Natural killer cell (primary cell): Measurements from ENCODE around the gene BMF. TPM values are rescaled to one million over a fixed set of nuclear protein-coding genes. Genes with fewer than 3 reads are reported as not detected.

Experiments used
- ATAC-seq, 3 donors: fragments of 150-1000 bp in 2 of 3; fragments of 200-7000 bp in 1 of 3; cut with Tn5 transposase; 1 replicate in 1 of 3; 2 replicates in 2 of 3; pipeline ENCODE4 v1.10.0; 2021; ENCODE audit warnings: mild to moderate bottlenecking in 2 of 3, moderate library complexity in 2 of 3
- DNase-seq, 2 donors: peaks; one replicate each; pipeline versions ENCODE4 v3.0.0 to v3.0.0-alpha.2; 2013 to 2021; ENCODE audit warnings: mixed read lengths in 1 of 2
- H3K27ac ChIP-seq: one replicate; pipeline ENCODE4 v1.5.1; 2013; ENCODE audit warnings: mild to moderate bottlenecking, low read length
- H3K27me3 ChIP-seq: one replicate; pipeline ENCODE4 v1.6.1; 2013; ENCODE audit warnings: low read length; ENCODE audit not compliant: control insufficient read depth, insufficient read depth
- H3K36me3 ChIP-seq: one replicate; pipeline ENCODE4 v1.6.1; 2013; ENCODE audit warnings: low read length; ENCODE audit not compliant: control insufficient read depth, insufficient read depth
- H3K4me1 ChIP-seq: one replicate; pipeline ENCODE4 v1.6.1; 2013; ENCODE audit warnings: low read length; ENCODE audit not compliant: control insufficient read depth, insufficient read depth
- H3K4me3 ChIP-seq: one replicate; pipeline ENCODE4 v1.5.1; 2013; ENCODE audit warnings: low read length
- H3K9me3 ChIP-seq: one replicate; pipeline ENCODE4 v1.6.1; 2013; ENCODE audit warnings: low read length; ENCODE audit not compliant: control insufficient read depth, insufficient read depth
- H3K27ac Mint-ChIP-seq, 2 donors: one replicate each; pipeline ENCODE4 v1.8.0; 2022; ENCODE audit warnings: mild to moderate bottlenecking in 2 of 2, mixed read lengths in 2 of 2, moderate library complexity in 1 of 2
- H3K27me3 Mint-ChIP-seq, 2 donors: one replicate each; pipeline ENCODE4 v1.8.0; 2022; ENCODE audit warnings: low read depth in 2 of 2, mixed read lengths in 2 of 2
- H3K36me3 Mint-ChIP-seq: one replicate; pipeline ENCODE4 v1.8.0; 2022; ENCODE audit warnings: mixed read lengths
- H3K4me1 Mint-ChIP-seq, 2 donors: one replicate each; pipeline ENCODE4 v1.8.0; 2022; ENCODE audit warnings: mixed read lengths in 2 of 2
- H3K4me3 Mint-ChIP-seq: one replicate; pipeline ENCODE4 v1.8.0; 2022; ENCODE audit warnings: mild to moderate bottlenecking, moderate library complexity, mixed read lengths
- H3K9me3 Mint-ChIP-seq, 2 donors: one replicate each; pipeline ENCODE4 v1.8.0; 2022; ENCODE audit warnings: mixed read lengths in 2 of 2
- WGBS: methylation state at CpG from one replicate; pipeline ENCODE4 v1.1.7; 2013; ENCODE audit warnings: missing lambda C conversion rate; ENCODE audit not compliant: insufficient coverage; 5-methylcytosine and 5-hydroxymethylcytosine counted together
- intact Hi-C: fragments of 100-400 bp; cut with micrococcal nuclease; formaldehyde crosslinking; loops from one replicate; pipeline ENCODE4 v1.14.2; 2022
- total RNA-seq, 4 donors: library from RNA; stranded (reverse); fragments of 120-200 nt in 1 of 4; gene quantifications; one replicate each; pipeline versions ENCODE4 v1.2.3 to v1.2.4, GENCODE V29; 2013 to 2022
- TF ChIP-seq, protein P1 (sequence below): fragments of 200-600 bp; IDR thresholded peaks from one replicate; pipeline ENCODE4 v1.8.0; 2022; ENCODE audit warnings: antibody characterized with exemption

Gene BMF
- total RNA-seq, 3 donors from 2014 or later (not counting 1 experiment from before 2014, with no cell fraction given), result 7.6 to 10.5 (median 9.8) TPM

DNA sequence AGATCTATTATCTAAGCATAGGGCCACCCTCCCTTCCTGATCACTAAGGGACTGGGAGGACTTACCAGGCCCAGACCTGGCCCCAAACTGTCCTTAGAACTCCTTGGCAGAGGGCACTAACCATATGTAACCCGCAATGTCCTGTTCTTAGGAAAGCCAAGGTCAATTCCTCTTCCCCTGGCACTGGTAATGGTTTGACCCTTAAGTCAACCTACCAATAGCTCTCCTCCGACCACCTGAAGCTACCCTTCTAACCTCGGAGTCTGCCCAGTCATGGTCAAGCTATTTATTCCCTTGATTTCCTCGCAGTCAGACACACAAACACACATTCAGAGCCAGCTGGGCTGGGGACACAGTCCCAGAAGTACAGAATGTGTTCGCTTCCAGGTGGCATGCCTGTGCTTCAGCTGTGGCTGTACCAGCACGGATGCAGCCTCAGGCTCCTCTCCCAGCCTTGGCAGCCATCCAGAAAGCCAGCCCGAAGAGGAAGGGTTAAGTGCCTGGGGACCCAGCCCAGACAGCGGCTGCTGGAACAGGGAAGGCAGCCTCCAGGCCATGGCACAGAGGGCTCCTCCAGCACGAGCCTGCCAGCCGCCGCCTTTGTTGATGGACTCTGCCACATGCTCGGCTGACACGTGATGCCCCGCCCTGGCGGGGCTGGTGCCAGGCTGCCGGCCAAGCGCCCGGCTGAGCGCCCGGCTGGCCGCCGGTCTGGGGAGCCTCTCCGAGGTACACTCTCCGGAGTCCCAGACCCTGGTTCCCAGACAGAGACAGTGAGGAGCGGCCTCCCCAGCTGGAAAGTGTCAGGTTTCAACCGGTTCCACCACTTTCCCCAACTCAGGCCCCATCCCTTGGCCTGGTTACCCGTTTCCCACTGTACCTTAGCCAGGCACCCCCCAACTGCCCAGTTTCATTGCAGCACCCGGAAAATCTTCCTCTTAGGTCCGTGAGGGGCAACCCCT, 5.5 kb downstream of the BMF start:
- TF ChIP-seq, protein P1, sequence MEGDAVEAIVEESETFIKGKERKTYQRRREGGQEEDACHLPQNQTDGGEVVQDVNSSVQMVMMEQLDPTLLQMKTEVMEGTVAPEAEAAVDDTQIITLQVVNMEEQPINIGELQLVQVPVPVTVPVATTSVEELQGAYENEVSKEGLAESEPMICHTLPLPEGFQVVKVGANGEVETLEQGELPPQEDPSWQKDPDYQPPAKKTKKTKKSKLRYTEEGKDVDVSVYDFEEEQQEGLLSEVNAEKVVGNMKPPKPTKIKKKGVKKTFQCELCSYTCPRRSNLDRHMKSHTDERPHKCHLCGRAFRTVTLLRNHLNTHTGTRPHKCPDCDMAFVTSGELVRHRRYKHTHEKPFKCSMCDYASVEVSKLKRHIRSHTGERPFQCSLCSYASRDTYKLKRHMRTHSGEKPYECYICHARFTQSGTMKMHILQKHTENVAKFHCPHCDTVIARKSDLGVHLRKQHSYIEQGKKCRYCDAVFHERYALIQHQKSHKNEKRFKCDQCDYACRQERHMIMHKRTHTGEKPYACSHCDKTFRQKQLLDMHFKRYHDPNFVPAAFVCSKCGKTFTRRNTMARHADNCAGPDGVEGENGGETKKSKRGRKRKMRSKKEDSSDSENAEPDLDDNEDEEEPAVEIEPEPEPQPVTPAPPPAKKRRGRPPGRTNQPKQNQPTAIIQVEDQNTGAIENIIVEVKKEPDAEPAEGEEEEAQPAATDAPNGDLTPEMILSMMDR, result no peak
- Mint-ChIP-seq H3K4me3 (no peak overlapping the region), H3K27me3 (peaks cover 0 to 5% of the 10 kb centered on the region in 2 donors), H3K4me1 (peaks cover 29 to 40% of the 10 kb centered on the region in 2 donors), H3K36me3 (no peaks in the 10 kb centered on the region), H3K9me3 (no peaks in the 10 kb centered on the region), H3K27ac (no peak overlapping the region)
- Histone ChIP-seq H3K27ac (no peak overlapping the region), H3K4me3 (no peak overlapping the region), H3K4me1 (peaks cover 79% of the 10 kb centered on the region), H3K36me3 (no peaks in the 10 kb centered on the region), H3K9me3 (no peaks in the 10 kb centered on the region), H3K27me3 (no peaks in the 10 kb centered on the region)
- no peak for ATAC-seq
- 85% methylated on average over 29 of the region's 29 CpGs for WGBS
- no peak for DNase-seq
- intact Hi-C loops, result no loop called here

DNA sequence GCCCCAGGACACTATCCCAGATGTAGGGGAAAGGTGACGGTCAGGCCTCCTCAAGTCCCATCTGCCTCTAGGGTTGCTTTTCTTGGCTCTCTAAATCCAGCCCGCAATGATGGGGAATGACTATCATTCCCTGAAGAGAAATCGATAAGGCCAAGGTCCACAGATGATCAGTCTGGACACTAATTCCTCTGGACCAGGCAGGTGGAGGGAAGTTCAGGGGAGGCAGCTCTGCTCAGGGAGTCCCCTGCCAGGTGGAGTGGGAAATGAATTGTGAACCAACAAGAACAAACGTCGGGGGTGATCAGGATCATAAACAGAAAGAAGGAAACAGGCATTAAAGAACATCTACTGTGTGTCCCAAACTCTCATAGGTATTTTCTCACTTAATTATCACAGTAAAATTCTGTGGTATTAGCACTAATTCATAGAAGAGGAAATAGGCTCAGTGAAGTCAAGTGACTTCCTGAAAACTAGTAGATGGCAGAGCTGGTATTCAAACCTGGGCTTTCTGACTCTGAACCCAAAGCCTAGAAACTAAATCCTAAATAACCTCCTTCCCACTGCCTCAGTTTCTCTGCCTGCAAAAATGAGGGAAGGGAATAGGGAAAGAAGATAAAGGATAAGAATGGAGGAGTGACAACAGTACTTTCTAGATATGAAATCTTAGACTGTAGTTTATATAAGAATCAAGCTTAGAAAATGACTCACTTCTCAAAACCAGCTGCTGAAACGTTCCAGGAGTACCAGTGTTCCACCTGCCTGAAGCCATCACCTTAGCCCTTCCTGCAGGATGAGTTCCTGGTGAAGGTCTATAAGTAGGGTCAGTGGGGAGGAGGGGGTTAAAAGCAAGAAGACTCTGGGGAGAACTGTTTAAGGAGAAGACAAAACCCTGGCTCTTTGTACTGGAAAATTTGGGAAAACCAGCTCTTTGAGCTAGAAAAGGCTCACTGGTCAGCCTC, 7.5 kb downstream of the BMF start:
- peak overlapping the region; percentile 66 for H3K27ac ChIP-seq
- Mint-ChIP-seq H3K27me3 (peaks cover 0 to 5% of the 10 kb centered on the region in 2 donors), H3K4me3 (no peak overlapping the region), H3K4me1 (peaks cover 24 to 27% of the 10 kb centered on the region in 2 donors), H3K9me3 (no peaks in the 10 kb centered on the region), H3K27ac (no peak overlapping the region), H3K36me3 (no peaks in the 10 kb centered on the region)
- H3K4me1 ChIP-seq, result peaks cover 73% of the 10 kb centered on the region
- no peaks in the 10 kb centered on the region for H3K36me3 ChIP-seq
- WGBS, result 48% methylated on average over 6 of the region's 6 CpGs
- no peaks in the 10 kb centered on the region for H3K27me3 ChIP-seq
- TF ChIP-seq, protein P1, result no peak
- H3K4me3 ChIP-seq, result no peak overlapping the region
- intact Hi-C loops, result no loop called here
- H3K9me3 ChIP-seq, result no peaks in the 10 kb centered on the region
- ATAC-seq (no peak), DNase-seq (peak in 1 of 2 donors; percentile 24)

DNA sequence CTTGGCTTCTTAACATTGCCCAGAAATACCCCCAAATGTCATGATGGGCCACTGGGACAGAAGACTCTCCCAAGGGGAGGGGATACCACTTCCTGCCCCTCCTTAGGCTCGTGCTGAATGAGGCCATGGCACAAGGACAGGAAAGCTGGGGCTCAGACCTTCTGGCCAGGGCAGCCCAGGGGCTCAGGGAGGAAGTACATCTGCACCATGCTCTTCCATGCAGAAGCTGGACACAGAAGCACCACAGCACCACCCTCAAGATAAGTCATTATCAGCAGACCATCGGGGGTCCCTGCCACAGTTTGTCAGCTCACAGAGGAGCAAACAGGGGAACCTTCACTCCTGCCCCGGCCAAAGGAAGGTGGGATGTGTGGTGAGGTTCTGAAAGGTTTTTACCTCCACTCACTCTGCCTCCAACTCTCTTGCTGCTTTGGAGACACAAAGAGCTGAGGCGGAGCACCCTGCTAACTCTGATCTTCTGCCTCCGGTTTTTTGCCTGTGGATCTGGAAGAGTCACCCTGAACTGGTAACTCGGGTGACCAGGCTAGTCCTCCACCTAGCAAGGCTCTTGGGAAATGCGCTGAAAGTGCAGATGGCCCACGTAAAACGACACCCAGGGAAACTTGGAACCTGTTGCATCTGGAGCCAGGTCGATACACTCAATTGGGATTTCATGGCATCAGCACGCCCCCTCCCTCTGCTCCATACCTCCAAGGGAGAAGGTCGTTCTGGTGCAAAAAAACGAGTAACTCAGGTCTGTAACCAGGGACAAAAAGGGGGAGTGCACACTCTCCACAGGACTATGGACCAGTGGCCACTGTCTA, 8.3 kb downstream of the BMF start:
- intact Hi-C loops, result no loop called here
- H3K27ac Mint-ChIP-seq, result no peak overlapping the region
- Histone ChIP-seq H3K27me3 (no peaks in the 10 kb centered on the region), H3K4me1 (peaks cover 70% of the 10 kb centered on the region), H3K4me3 (no peak overlapping the region), H3K27ac (peak overlapping the region; percentile 66), H3K9me3 (no peaks in the 10 kb centered on the region), H3K36me3 (no peaks in the 10 kb centered on the region)
- H3K4me3 Mint-ChIP-seq, result no peak overlapping the region
- H3K36me3 Mint-ChIP-seq, result no peaks in the 10 kb centered on the region
- ATAC-seq (no peak), DNase-seq (no peak)
- TF ChIP-seq, protein P1, result no peak
- 82% methylated on average over 11 of the region's 13 CpGs for WGBS
- peaks cover 22 to 24% of the 10 kb centered on the region in 2 donors for H3K4me1 Mint-ChIP-seq
- H3K9me3 Mint-ChIP-seq, result no peaks in the 10 kb centered on the region
- H3K27me3 Mint-ChIP-seq, result peaks cover 0 to 5% of the 10 kb centered on the region in 2 donors
